Kidney (tissue), 14 donors: Measurements from ENCODE around the gene LRP1. TPM values are rescaled to one million over a fixed set of nuclear protein-coding genes. Genes with fewer than 3 reads are reported as not detected.
"Not testable (repeated sequence)": the region's sequence is repeated elsewhere in the genome, so short reads cannot be mapped to it uniquely, and the experiment has no call there.

ENCODE experiments used
- DNase-seq, 5 donors: peaks; one replicate each; pipeline ENCODE4 v3.0.0-alpha.2; 2013 to 2020
- FAIRE-seq: peaks from 2 replicates; lab custom pipeline; 2012; peaks lifted over from hg19 to GRCh38; lab: Jason Lieb, UNC
- H3K27ac ChIP-seq, 2 donors: one replicate each; pipeline ENCODE4 v1.7.0; 2013; ENCODE audit warnings: low read depth in 2 of 2, low read length in 2 of 2, inconsistent platforms in 1 of 2
- H3K27me3 ChIP-seq: one replicate; pipeline ENCODE4 v1.7.1; 2013; ENCODE audit warnings: low read length, inconsistent platforms; ENCODE audit not compliant: control insufficient read depth, insufficient read depth
- H3K36me3 ChIP-seq, 3 donors: one replicate each; pipeline versions ENCODE4 v1.7.0 to v1.7.1; 2013; ENCODE audit warnings: low read length in 3 of 3, control low read depth in 1 of 3, inconsistent platforms in 1 of 3; ENCODE audit not compliant: insufficient read depth in 3 of 3, control insufficient read depth in 2 of 3
- H3K4me1 ChIP-seq, 3 donors: one replicate each; pipeline versions ENCODE4 v1.7.0 to v1.7.1; 2013; ENCODE audit warnings: low read length in 3 of 3, inconsistent platforms in 1 of 3, low read depth in 1 of 3; ENCODE audit not compliant: control insufficient read depth in 2 of 3, insufficient read depth in 2 of 3
- H3K4me3 ChIP-seq, 3 donors: one replicate each; pipeline versions ENCODE4 v1.7.0 to v1.8.1; 2013; ENCODE audit warnings: low read length in 3 of 3, control low read depth in 1 of 3, inconsistent platforms in 1 of 3
- H3K9ac ChIP-seq, 3 donors: one replicate each; pipeline versions ENCODE4 v1.7.0 to v1.7.1; 2013; ENCODE audit warnings: low read length in 3 of 3, control low read depth in 1 of 3, inconsistent platforms in 1 of 3
- H3K9me3 ChIP-seq, 3 donors: one replicate each; pipeline versions ENCODE4 v1.7.0 to v1.7.1; 2013; ENCODE audit warnings: low read length in 3 of 3, control low read depth in 1 of 3, inconsistent platforms in 1 of 3; ENCODE audit not compliant: control insufficient read depth in 2 of 3, insufficient read depth in 1 of 3
- CTCF ChIP-seq: IDR thresholded peaks from 3 replicates; pipeline ENCODE4 v1.5.1; 2012; ENCODE audit warnings: mild to moderate bottlenecking, moderate library complexity, borderline replicate concordance; ENCODE audit not compliant: insufficient read depth; ENCODE audit errors: extremely low read depth
- intact Hi-C: fragments of 100-400 bp; cut with DNase I; formaldehyde crosslinking; loops from one replicate; pipeline ENCODE4 v1.11.1; 2022
- polyA plus RNA-seq: library from polyadenylated mRNA; stranded (reverse); fragments of 350-450 nt; fragmentation: Illumina TruSeq; extraction: RNeasy Lipid Tissue Mini Kit (QIAGEN cat#74804); gene quantifications from one replicate; pipeline ENCODE4 v1.2.3, GENCODE V29; 2014; ENCODE audit warnings: low read depth, low replicate concordance; ENCODE audit not compliant: insufficient read depth
- total RNA-seq: library from RNA; stranded (reverse); fragmentation: NEBNext Ultra II Directional; extraction: Animal tissue kit (Norgen Biotek cat#: 25700); gene quantifications from one replicate; pipeline ENCODE4 v1.2.1, GENCODE V29; 2021
- donor health status: control.
- donor health status: control.
- donor health status: control.
- donor health status: control.
- donor health status: control.
- donor health status: DM: yes; HTN: yes; CAD: no.
- donor health status: Normal renal cell carcinoma (clear cell type).

The LRP1 gene
- total and polyA plus RNA-seq, 2 donors from 2014 or later: 18.7 to 121 TPM

- H3K9ac ChIP-seq: no peak overlapping the region
- no peaks in the 10 kb centered on the region for H3K4me1 ChIP-seq
- no peak for DNase-seq
- H3K27ac ChIP-seq: no peak overlapping the region
- no peaks in the 10 kb centered on the region for H3K27me3 ChIP-seq
- H3K9me3 ChIP-seq: no peaks in the 10 kb centered on the region
- no peaks in the 10 kb centered on the region for H3K36me3 ChIP-seq
- no peak for FAIRE-seq
- no peak for TF ChIP-seq CTCF
- H3K4me3 ChIP-seq: no peak overlapping the region
- intact Hi-C loops: loop anchor here (5.0 kb wide), 1 partner anchor 58 kb away; no protein-coding TSS in a partner anchor
Observed at GRCh38 chr12:57119294-57120085, 8.8 kb upstream of the LRP1 start.

GRCh38 chr12:57120718-57121117, 7.6 kb upstream of the LRP1 start:
- H3K4me1 ChIP-seq, H3K4me3 ChIP-seq, H3K27me3 ChIP-seq, H3K9ac ChIP-seq, FAIRE-seq, H3K36me3 ChIP-seq, DNase-seq, H3K27ac ChIP-seq, H3K9me3 ChIP-seq: not testable (repeated sequence)
- intact Hi-C loops: loop anchor here (5.0 kb wide), 1 partner anchor 57 kb away; no protein-coding TSS in a partner anchor

- FAIRE-seq: no peak
- no peaks in the 10 kb centered on the region for H3K9me3 ChIP-seq
Observed at GRCh38 chr12:57123813-57124212, 4.5 kb upstream of the LRP1 start.

More at GRCh38 chr12:57123813-57124212, 4.5 kb upstream of the LRP1 start:
- no peak overlapping the region for H3K27ac ChIP-seq
- H3K9ac ChIP-seq: no peak overlapping the region
- TF ChIP-seq CTCF: no peak
- peaks cover 0 to 8% (median 5%) of the 10 kb centered on the region in 3 donors for H3K4me1 ChIP-seq
- intact Hi-C loops: loop anchor here (5.0 kb wide), 1 partner anchor 53 kb away; no protein-coding TSS in a partner anchor
- H3K4me3 ChIP-seq: no peak overlapping the region
- H3K36me3 ChIP-seq: no peaks in the 10 kb centered on the region
- H3K27me3 ChIP-seq: no peaks in the 10 kb centered on the region
- DNase-seq: no peak
